Measurements from ENCODE around the gene SLC9A9.
A peak's percentile ranks its signal among the peaks of the same experiment; 100 is the strongest.

SLC9A9 gene

GRCh38 chr3:143822374-143822773 is 25.9 kb downstream of the SLC9A9 start:
- no peak for DNase-seq
- Histone ChIP-seq H3K27me3 (replicated peaks; ENCODE audit: insufficient read depth, low read length) (no peaks in the 10 kb centered on the region), H3K9me3 (replicated peaks; ENCODE audit: insufficient read depth, low read length) (no peaks in the 10 kb centered on the region), H3K9me2 (replicated peaks; ENCODE audit: insufficient read depth, low read length) (no peaks in the 10 kb centered on the region), H3K9ac (ENCODE audit: low read length) (peak overlapping the region; percentile 7; the same call in 1 of the 2 replicates), H3K4me3 (ENCODE audit: low read length) (no peak overlapping the region), H3F3A (ENCODE audit: insufficient read depth, low read length) (peaks cover 40% of the 10 kb centered on the region), H4K20me1 (ENCODE audit: insufficient read depth, low read length) (no peaks in the 10 kb centered on the region), H3K79me2 (ENCODE audit: low read length) (peaks cover 4% of the 10 kb centered on the region), H3K4me1 (ENCODE audit: low read length) (peaks cover 68% of the 10 kb centered on the region), H3K4me2 (ENCODE audit: low read depth, low read length) (peak overlapping the region; percentile 72), H3K27ac (ENCODE audit: low read length) (peak overlapping the region; percentile 61), H2AFZ (ENCODE audit: low read length) (peak overlapping the region; percentile 55), H3K36me3 (replicated peaks; ENCODE audit: insufficient read depth, low read length) (no peaks in the 10 kb centered on the region)
- TF ChIP-seq, protein P1, sequence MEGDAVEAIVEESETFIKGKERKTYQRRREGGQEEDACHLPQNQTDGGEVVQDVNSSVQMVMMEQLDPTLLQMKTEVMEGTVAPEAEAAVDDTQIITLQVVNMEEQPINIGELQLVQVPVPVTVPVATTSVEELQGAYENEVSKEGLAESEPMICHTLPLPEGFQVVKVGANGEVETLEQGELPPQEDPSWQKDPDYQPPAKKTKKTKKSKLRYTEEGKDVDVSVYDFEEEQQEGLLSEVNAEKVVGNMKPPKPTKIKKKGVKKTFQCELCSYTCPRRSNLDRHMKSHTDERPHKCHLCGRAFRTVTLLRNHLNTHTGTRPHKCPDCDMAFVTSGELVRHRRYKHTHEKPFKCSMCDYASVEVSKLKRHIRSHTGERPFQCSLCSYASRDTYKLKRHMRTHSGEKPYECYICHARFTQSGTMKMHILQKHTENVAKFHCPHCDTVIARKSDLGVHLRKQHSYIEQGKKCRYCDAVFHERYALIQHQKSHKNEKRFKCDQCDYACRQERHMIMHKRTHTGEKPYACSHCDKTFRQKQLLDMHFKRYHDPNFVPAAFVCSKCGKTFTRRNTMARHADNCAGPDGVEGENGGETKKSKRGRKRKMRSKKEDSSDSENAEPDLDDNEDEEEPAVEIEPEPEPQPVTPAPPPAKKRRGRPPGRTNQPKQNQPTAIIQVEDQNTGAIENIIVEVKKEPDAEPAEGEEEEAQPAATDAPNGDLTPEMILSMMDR (IDR thresholded peaks at IDR 0.05; ENCODE audit: low read length): no peak
- TF ChIP-seq EZH2phosphoT487 (IDR thresholded peaks at IDR 0.05; ENCODE audit: low read length): no peak
- no peak for TF ChIP-seq EZH2 (optimal IDR thresholded peaks at IDR 0.05; ENCODE audit: low read depth, low read length)

GRCh38 chr3:143821862-143822261 is 26.4 kb downstream of the SLC9A9 start:
- DNase-seq: no peak
- peak overlapping the region; percentile 72 for H3K4me2 ChIP-seq (ENCODE audit: low read depth, low read length)
- H4K20me1 ChIP-seq (ENCODE audit: insufficient read depth, low read length): no peaks in the 10 kb centered on the region
- TF ChIP-seq EZH2 (optimal IDR thresholded peaks at IDR 0.05; ENCODE audit: low read depth, low read length) (no peak), EZH2phosphoT487 (IDR thresholded peaks at IDR 0.05; ENCODE audit: low read length) (no peak)
- TF ChIP-seq, protein P1 (IDR thresholded peaks at IDR 0.05; ENCODE audit: low read length): no peak
- H3K79me2 ChIP-seq (ENCODE audit: low read length): peaks cover 4% of the 10 kb centered on the region
- H3K9me2 ChIP-seq (replicated peaks; ENCODE audit: insufficient read depth, low read length): no peaks in the 10 kb centered on the region
- no peak overlapping the region for H3K4me3 ChIP-seq (ENCODE audit: low read length)
- H3K9ac ChIP-seq (ENCODE audit: low read length): peak overlapping the region; percentile 32; the same call in 1 of the 2 replicates
- peaks cover 40% of the 10 kb centered on the region for H3F3A ChIP-seq (ENCODE audit: insufficient read depth, low read length)
- H3K36me3 ChIP-seq (replicated peaks; ENCODE audit: insufficient read depth, low read length): no peaks in the 10 kb centered on the region
- peak overlapping the region; percentile 61 for H3K27ac ChIP-seq (ENCODE audit: low read length)
- H3K9me3 ChIP-seq (replicated peaks; ENCODE audit: insufficient read depth, low read length): no peaks in the 10 kb centered on the region
- H2AFZ ChIP-seq (ENCODE audit: low read length): peak overlapping the region; percentile 55
- no peaks in the 10 kb centered on the region for H3K27me3 ChIP-seq (replicated peaks; ENCODE audit: insufficient read depth, low read length)
- H3K4me1 ChIP-seq (ENCODE audit: low read length): peaks cover 68% of the 10 kb centered on the region

DNA sequence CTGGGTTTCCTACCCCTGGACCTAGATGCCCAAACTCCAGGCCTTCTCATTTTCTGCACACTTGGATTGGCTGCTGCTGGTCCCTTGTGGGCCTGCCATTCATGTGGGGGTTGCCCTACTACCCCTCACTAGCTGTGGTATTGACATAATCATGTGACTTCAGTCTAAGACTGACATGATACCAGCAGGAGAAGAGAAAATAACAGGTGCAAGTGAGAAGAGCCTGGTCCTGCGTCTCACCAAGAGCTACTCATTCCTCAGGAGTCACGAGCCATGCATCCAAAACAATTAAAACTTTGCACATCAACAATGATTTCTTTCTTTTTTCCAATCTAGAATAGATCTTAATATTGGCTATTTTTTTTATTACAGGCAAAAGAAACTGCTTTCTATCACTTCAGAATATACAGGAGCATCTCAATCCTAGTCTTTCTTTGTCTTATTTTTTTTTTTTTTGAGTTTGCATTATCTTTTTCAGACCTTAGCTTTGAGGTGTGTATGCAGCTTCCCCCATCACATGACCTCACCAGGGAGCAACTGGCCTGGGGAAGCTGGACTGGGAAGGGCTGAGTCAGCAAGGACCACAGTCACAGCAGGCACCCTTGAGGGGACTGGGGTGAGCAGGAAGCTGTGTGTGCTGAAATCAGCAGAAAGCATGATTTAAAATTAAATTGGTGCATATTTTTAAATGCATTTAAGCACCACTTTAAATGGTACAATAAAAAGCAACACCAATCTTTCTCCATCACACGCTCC is 27.6 kb downstream of the SLC9A9 start:
- Histone ChIP-seq H3K27ac (ENCODE audit: low read length) (peak overlapping the region; percentile 61), H3K9me2 (replicated peaks; ENCODE audit: insufficient read depth, low read length) (no peaks in the 10 kb centered on the region), H3K9ac (ENCODE audit: low read length) (peak overlapping the region; percentile 32; the same call in 1 of the 2 replicates), H2AFZ (ENCODE audit: low read length) (peak overlapping the region; percentile 55), H3K79me2 (ENCODE audit: low read length) (peaks cover 4% of the 10 kb centered on the region), H3K4me1 (ENCODE audit: low read length) (peaks cover 56% of the 10 kb centered on the region), H3K27me3 (replicated peaks; ENCODE audit: insufficient read depth, low read length) (no peaks in the 10 kb centered on the region), H3K36me3 (replicated peaks; ENCODE audit: insufficient read depth, low read length) (no peaks in the 10 kb centered on the region), H4K20me1 (ENCODE audit: insufficient read depth, low read length) (no peaks in the 10 kb centered on the region), H3K9me3 (replicated peaks; ENCODE audit: insufficient read depth, low read length) (no peaks in the 10 kb centered on the region), H3K4me3 (ENCODE audit: low read length) (peak overlapping the region; percentile 27), H3K4me2 (ENCODE audit: low read depth, low read length) (peak overlapping the region; percentile 72), H3F3A (ENCODE audit: insufficient read depth, low read length) (peaks cover 33% of the 10 kb centered on the region)
- peak; percentile 71 for DNase-seq
- TF ChIP-seq, protein P1 (IDR thresholded peaks at IDR 0.05; ENCODE audit: low read length): no peak
- TF ChIP-seq EZH2 (optimal IDR thresholded peaks at IDR 0.05; ENCODE audit: low read depth, low read length): no peak
- no peak for TF ChIP-seq EZH2phosphoT487 (IDR thresholded peaks at IDR 0.05; ENCODE audit: low read length)
